Ishikawa (cell line): Measurements from ENCODE around the gene ONECUT3.

Experiments used
- CREB1 ChIP-seq: IDR thresholded peaks from 2 replicates; pipeline ENCODE4 v1.6.1; 2012; ENCODE audit warnings: low read depth
- EP300 ChIP-seq: IDR thresholded peaks from 2 replicates; pipeline ENCODE4 v1.6.1; 2012; ENCODE audit warnings: borderline replicate concordance
- MAX ChIP-seq: IDR thresholded peaks from 2 replicates; pipeline ENCODE4 v1.6.1; 2012
- NFIC ChIP-seq: IDR thresholded peaks from 2 replicates; pipeline ENCODE4 v1.6.1; 2012
- RAD21 ChIP-seq: IDR thresholded peaks from 2 replicates; pipeline ENCODE4 v1.6.1; 2012; ENCODE audit warnings: low read depth
- TCF12 ChIP-seq: IDR thresholded peaks from 2 replicates; pipeline ENCODE4 v1.6.1; 2012; ENCODE audit warnings: low read depth
- TEAD4 ChIP-seq: IDR thresholded peaks from 2 replicates; pipeline ENCODE4 v1.6.1; 2012
- ZBTB7A ChIP-seq: IDR thresholded peaks from 2 replicates; pipeline ENCODE4 v1.6.1; 2012; ENCODE audit warnings: low read depth
- TF ChIP-seq, protein P1 (sequence below): IDR thresholded peaks from 2 replicates; pipeline ENCODE4 v1.6.1; 2012; ENCODE audit warnings: low read depth, mild to moderate bottlenecking

GRCh38 chr19:1755467-1756171 lies 2.3 kb downstream of the ONECUT3 start:
- no peak for TF ChIP-seq EP300
- no peak for TF ChIP-seq NFIC
- TF ChIP-seq, protein P1, sequence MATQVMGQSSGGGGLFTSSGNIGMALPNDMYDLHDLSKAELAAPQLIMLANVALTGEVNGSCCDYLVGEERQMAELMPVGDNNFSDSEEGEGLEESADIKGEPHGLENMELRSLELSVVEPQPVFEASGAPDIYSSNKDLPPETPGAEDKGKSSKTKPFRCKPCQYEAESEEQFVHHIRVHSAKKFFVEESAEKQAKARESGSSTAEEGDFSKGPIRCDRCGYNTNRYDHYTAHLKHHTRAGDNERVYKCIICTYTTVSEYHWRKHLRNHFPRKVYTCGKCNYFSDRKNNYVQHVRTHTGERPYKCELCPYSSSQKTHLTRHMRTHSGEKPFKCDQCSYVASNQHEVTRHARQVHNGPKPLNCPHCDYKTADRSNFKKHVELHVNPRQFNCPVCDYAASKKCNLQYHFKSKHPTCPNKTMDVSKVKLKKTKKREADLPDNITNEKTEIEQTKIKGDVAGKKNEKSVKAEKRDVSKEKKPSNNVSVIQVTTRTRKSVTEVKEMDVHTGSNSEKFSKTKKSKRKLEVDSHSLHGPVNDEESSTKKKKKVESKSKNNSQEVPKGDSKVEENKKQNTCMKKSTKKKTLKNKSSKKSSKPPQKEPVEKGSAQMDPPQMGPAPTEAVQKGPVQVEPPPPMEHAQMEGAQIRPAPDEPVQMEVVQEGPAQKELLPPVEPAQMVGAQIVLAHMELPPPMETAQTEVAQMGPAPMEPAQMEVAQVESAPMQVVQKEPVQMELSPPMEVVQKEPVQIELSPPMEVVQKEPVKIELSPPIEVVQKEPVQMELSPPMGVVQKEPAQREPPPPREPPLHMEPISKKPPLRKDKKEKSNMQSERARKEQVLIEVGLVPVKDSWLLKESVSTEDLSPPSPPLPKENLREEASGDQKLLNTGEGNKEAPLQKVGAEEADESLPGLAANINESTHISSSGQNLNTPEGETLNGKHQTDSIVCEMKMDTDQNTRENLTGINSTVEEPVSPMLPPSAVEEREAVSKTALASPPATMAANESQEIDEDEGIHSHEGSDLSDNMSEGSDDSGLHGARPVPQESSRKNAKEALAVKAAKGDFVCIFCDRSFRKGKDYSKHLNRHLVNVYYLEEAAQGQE, result no peak
- TF ChIP-seq CREB1, result no peak
- TF ChIP-seq MAX, result no peak
- TF ChIP-seq TEAD4, result no peak
- no peak for TF ChIP-seq RAD21
- no peak for TF ChIP-seq TCF12
- no peak for TF ChIP-seq ZBTB7A
